Suprapubic skin (tissue), 4 donors: Measurements from ENCODE around the gene CAPN9.

Experiments used
- CTCF ChIP-seq, 2 donors: fragments of 200-600 bp in 1 of 2; fragments of 450-650 bp in 1 of 2; sonication (generic) in 1 of 2; IDR thresholded peaks; one replicate each; pipeline ENCODE4 v1.5.1; 2016 to 2019; ENCODE audit warnings: antibody characterized with exemption in 2 of 2, mild to moderate bottlenecking in 1 of 2, moderate library complexity in 1 of 2
- POLR2A ChIP-seq, 2 donors: fragments of 450-650 bp; IDR thresholded peaks; one replicate each; pipeline ENCODE4 v1.6.1; 2017; ENCODE audit warnings: antibody characterized with exemption in 2 of 2, mild to moderate bottlenecking in 2 of 2, moderate library complexity in 2 of 2
- POLR2AphosphoS5 ChIP-seq, 3 donors: sonication (generic); formaldehyde crosslinking; IDR thresholded peaks; one replicate each; pipeline ENCODE4 v1.6.1; 2017; ENCODE audit warnings: antibody characterized with exemption in 3 of 3

- no peak for TF ChIP-seq CTCF (IDR thresholded peaks at IDR 0.05)
- no peak for TF ChIP-seq POLR2AphosphoS5 (IDR thresholded peaks at IDR 0.05)
- TF ChIP-seq POLR2A (IDR thresholded peaks at IDR 0.05) = no peak
Observed at GRCh38 chr1:230842801-230843200, 95.6 kb downstream of the CAPN9 start.
